A549 (cell line): ENCODE results near the gene HOXB9. TPM values are rescaled to one million over a fixed set of nuclear protein-coding genes. Genes with fewer than 3 reads are reported as not detected.
A peak's percentile ranks its signal among the peaks of the same experiment; 100 is the strongest.

Experiments used
- ATAC-seq, 2 experiments: fragments of 200-7000 bp in 1 of 2; fragments of >200 bp in 1 of 2; cut with Nextera tagmentation in 1 of 2; cut with Tn5 transposase in 1 of 2; 3 replicates each; pipeline versions ENCODE4 v1.8.0 to v1.9.1; 2018 to 2020; ENCODE audit warnings: mild to moderate bottlenecking in 1 of 2, moderate library complexity in 1 of 2
- CTCF ChIA-PET: fragments of 300-600 bp; sonication (Branson Sonifier 250); formaldehyde crosslinking; extraction: SDS; loops from one replicate; lab custom pipeline; 2021; ENCODE audit warnings: antibody characterized with exemption, inconsistent platforms; lab: Yijun Ruan, JAX
- POLR2A ChIA-PET: fragments of 350-600 bp; formaldehyde crosslinking; extraction: SDS; loops from one replicate; lab custom pipeline; 2021; ENCODE audit warnings: antibody characterized with exemption, inconsistent platforms; lab: Yijun Ruan, JAX
- DNase-seq, 2 experiments: peaks; one replicate each; pipeline versions ENCODE4 v3.0.0 to v3.0.0-alpha.2; 2011 to 2016; ENCODE audit warnings: low read depth in 1 of 2, low spot score in 1 of 2
- FAIRE-seq: peaks from 2 replicates; lab custom pipeline; 2011; peaks lifted over from hg19 to GRCh38; lab: Jason Lieb, UNC
- H3K27ac ChIP-seq, 2 experiments: fragments of >200 bp; sonication (Bioruptor Twin); formaldehyde crosslinking; 3 replicates each; pipeline ENCODE4 v1.5.1; 2016 to 2017
- H3K4me1 ChIP-seq: fragments of >200 bp; sonication (Bioruptor Twin); formaldehyde crosslinking; 3 replicates; pipeline ENCODE4 v1.6.1; 2016
- H3K4me2 ChIP-seq: fragments of >200 bp; sonication (Bioruptor Twin); formaldehyde crosslinking; 3 replicates; pipeline ENCODE4 v1.6.1; 2016
- H3K4me3 ChIP-seq: fragments of >200 bp; sonication (Bioruptor Twin); formaldehyde crosslinking; 3 replicates; pipeline ENCODE4 v1.5.1; 2016
- H3K9me3 ChIP-seq: fragments of >200 bp; sonication (Bioruptor Twin); formaldehyde crosslinking; 3 replicates; pipeline ENCODE4 v1.6.1; 2016
- BHLHE40 ChIP-seq: IDR thresholded peaks from 2 replicates; pipeline ENCODE4 v1.6.1; 2012; ENCODE audit warnings: low read depth, low read length, inconsistent platforms
- CEBPB ChIP-seq, 2 experiments: fragments of >200 bp in 1 of 2; sonication (Bioruptor Twin) in 1 of 2; formaldehyde crosslinking in 1 of 2; IDR thresholded peaks; 2 replicates each; pipeline ENCODE4 v1.6.1; 2012 to 2016
- CTCF ChIP-seq: fragments of >200 bp; sonication (Bioruptor Twin); formaldehyde crosslinking; IDR thresholded peaks from 3 replicates; pipeline ENCODE4 v1.5.1; 2016
- EHF ChIP-seq: fragments of 250-450 bp; sonication (Bioruptor Pico); IDR thresholded peaks from 2 replicates; pipeline ENCODE4 v1.5.0; 2020; ENCODE audit warnings: mild to moderate bottlenecking
- EP300 ChIP-seq, 2 experiments: fragments of >200 bp; sonication (Bioruptor Twin); formaldehyde crosslinking; IDR thresholded peaks; 2 replicates in 1 of 2; 3 replicates in 1 of 2; pipeline ENCODE4 v1.6.1; 2016 to 2017
- ESRRA ChIP-seq: fragments of 150-350 bp; IDR thresholded peaks from 2 replicates; pipeline ENCODE4 v1.6.1; 2014; ENCODE audit warnings: mild to moderate bottlenecking, low read length, borderline replicate concordance
- GATA3 ChIP-seq: IDR thresholded peaks from 2 replicates; pipeline ENCODE4 v1.6.1; 2012; ENCODE audit warnings: borderline replicate concordance
- HOXB5 ChIP-seq: fragments of 250-450 bp; sonication (Bioruptor Pico); IDR thresholded peaks from 2 replicates; pipeline ENCODE4 v1.5.0; 2020; ENCODE audit warnings: mild to moderate bottlenecking, moderate library complexity
- PBX3 ChIP-seq: IDR thresholded peaks from 2 replicates; pipeline ENCODE4 v1.6.1; 2012
- PHF8 ChIP-seq: fragments of 200-600 bp; sonication (generic); IDR thresholded peaks from 2 replicates; pipeline ENCODE4 v1.6.1; 2016; ENCODE audit warnings: low read depth, mild to moderate bottlenecking, antibody characterized with exemption, moderate library complexity, borderline replicate concordance
- RAD21 ChIP-seq, 2 experiments: fragments of >200 bp in 1 of 2; sonication (Bioruptor Twin) in 1 of 2; formaldehyde crosslinking in 1 of 2; IDR thresholded peaks in 1 of 2; conservative IDR thresholded peaks in 1 of 2; 2 replicates in 1 of 2; 3 replicates in 1 of 2; pipeline ENCODE4 v1.6.1; 2012 to 2018; ENCODE audit warnings: inconsistent platforms in 1 of 2
- SMC3 ChIP-seq: fragments of >200 bp; sonication (Bioruptor Twin); formaldehyde crosslinking; IDR thresholded peaks from 3 replicates; pipeline ENCODE4 v1.6.1; 2018; ENCODE audit warnings: inconsistent platforms
- TP53 ChIP-seq: fragments of 250-450 bp; sonication (Bioruptor Pico); IDR thresholded peaks from 2 replicates; pipeline ENCODE4 v1.5.0; 2021; ENCODE audit warnings: mild to moderate bottlenecking, moderate library complexity
- ZNF302 ChIP-seq: fragments of 250-450 bp; sonication (Bioruptor Pico); IDR thresholded peaks from 2 replicates; pipeline ENCODE4 v1.9.0; 2021; ENCODE audit warnings: inconsistent platforms, mild to moderate bottlenecking, moderate library complexity
- WGBS: methylation state at CpG from one replicate; pipeline ENCODE4 v1.1.6; 2017; ENCODE audit errors: missing lambda C conversion rate; 5-methylcytosine and 5-hydroxymethylcytosine counted together
- polyA plus RNA-seq, 4 experiments: library from polyadenylated mRNA; depleted of rRNA in 3 of 4; stranded (reverse); fragments of >200 nt; fragmentation: RNase III in 1 of 4; extraction: RNeasy Plus Mini Kit Qiagen cat#74134 plus additional on column Dnase treatment in 1 of 4; gene quantifications; 2 replicates in 3 of 4; 3 replicates in 1 of 4; pipeline ENCODE4 v1.2.3, GENCODE V29; 2011 to 2017
- TF ChIP-seq, protein P1 (sequence below): fragments of 250-450 bp; sonication (Bioruptor Pico); IDR thresholded peaks from 2 replicates; pipeline ENCODE4 v1.5.0; 2020; ENCODE audit warnings: low read depth, mild to moderate bottlenecking, moderate library complexity
- TF ChIP-seq, protein P2 (sequence below): IDR thresholded peaks from 2 replicates; pipeline ENCODE4 v1.6.1; 2012
- TF ChIP-seq, protein P3 (sequence below): fragments of >200 bp; sonication (Bioruptor Twin); formaldehyde crosslinking; IDR thresholded peaks from 3 replicates; pipeline ENCODE4 v1.6.1; 2016

Gene HOXB9
- polyA plus RNA-seq, 2 of the 4 experiments (the other 2 are of a cell fraction): 5.6 to 24.6 TPM

DNA sequence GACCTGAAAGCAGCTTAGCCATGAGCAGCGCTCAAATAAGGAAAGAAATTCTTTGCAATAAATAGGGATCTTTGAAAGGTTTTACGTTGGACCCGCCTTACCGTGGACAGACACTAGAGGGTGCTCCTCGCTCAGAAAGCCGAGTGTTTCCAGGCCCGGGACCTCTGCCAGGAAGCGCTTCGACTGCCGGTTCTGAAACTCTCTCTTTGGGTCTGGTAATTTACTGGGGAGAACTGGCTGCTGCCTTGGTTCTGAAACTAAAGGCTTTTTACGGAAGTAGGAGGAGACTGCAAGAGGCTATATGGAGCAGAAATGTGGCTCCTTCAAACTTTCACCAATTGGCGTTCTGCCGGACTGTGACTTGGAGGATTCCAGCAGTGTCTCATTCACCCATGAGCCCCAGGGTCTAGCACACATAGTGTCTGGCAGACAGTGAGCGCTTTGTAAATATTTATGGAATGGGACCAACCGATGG lies 45.6 kb upstream of the HOXB9 start:
- POLR2A ChIA-PET: interaction anchor here (0.6 to 1.2 kb wide), 3 partner anchors 8 to 294 kb away, joined by 3 to 7 read pairs (median 4); no protein-coding TSS in a partner anchor
- Histone ChIP-seq H3K4me3 (peak overlapping the region; percentile 10; the same call in 2 of the 3 replicates), H3K4me1 (peaks cover 3% of the 10 kb centered on the region; the same call in 1 of the 3 replicates), H3K27ac (peak overlapping the region; percentile 29 to 69)
- FAIRE-seq: peak; percentile 72
- peak; percentile 72 to 79 for DNase-seq
- TF ChIP-seq SMC3: peak; percentile 82
- TF ChIP-seq, protein P1, sequence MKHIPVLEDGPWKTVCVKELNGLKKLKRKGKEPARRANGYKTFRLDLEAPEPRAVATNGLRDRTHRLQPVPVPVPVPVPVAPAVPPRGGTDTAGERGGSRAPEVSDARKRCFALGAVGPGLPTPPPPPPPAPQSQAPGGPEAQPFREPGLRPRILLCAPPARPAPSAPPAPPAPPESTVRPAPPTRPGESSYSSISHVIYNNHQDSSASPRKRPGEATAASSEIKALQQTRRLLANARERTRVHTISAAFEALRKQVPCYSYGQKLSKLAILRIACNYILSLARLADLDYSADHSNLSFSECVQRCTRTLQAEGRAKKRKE (CRISPR knock-in tag): no peak
- no peak for TF ChIP-seq HOXB5 (CRISPR knock-in tag)
- TF ChIP-seq RAD21 (conservative IDR thresholded peaks at IDR 0.05 in 1 of 2, IDR thresholded peaks at IDR 0.05 in 1 of 2): peak; percentile 90 to 93
- TF ChIP-seq PBX3: no peak
- TF ChIP-seq PHF8: no peak
- no peak for TF ChIP-seq ESRRA
- TF ChIP-seq, protein P2, sequence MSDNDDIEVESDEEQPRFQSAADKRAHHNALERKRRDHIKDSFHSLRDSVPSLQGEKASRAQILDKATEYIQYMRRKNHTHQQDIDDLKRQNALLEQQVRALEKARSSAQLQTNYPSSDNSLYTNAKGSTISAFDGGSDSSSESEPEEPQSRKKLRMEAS: no peak
- peak; percentile 91 for TF ChIP-seq CTCF
- TF ChIP-seq, protein P3, sequence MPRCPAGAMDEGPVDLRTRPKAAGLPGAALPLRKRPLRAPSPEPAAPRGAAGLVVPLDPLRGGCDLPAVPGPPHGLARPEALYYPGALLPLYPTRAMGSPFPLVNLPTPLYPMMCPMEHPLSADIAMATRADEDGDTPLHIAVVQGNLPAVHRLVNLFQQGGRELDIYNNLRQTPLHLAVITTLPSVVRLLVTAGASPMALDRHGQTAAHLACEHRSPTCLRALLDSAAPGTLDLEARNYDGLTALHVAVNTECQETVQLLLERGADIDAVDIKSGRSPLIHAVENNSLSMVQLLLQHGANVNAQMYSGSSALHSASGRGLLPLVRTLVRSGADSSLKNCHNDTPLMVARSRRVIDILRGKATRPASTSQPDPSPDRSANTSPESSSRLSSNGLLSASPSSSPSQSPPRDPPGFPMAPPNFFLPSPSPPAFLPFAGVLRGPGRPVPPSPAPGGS: no peak
- TF ChIP-seq TP53: no peak
- TF ChIP-seq EHF (CRISPR knock-in tag): no peak
- no peak for TF ChIP-seq EP300 (IDR thresholded peaks at IDR 0.05)
- TF ChIP-seq, all 56 proteins: peak for 3
- ATAC-seq: peak; percentile 81 to 86
- Histone ChIP-seq H3K4me2 (peak overlapping the region; percentile 61), H3K9me3 (no peaks in the 10 kb centered on the region)
- CTCF ChIA-PET: interaction anchor here (0.6 to 22.8 kb wide), 77 partner anchors 10 to 885 kb away, joined by 3 to 565 read pairs (median 6); partner anchors contain the start of genes HOXB13 and PRAC2
- 13% methylated on average over 15 of the region's 15 CpGs for WGBS

DNA sequence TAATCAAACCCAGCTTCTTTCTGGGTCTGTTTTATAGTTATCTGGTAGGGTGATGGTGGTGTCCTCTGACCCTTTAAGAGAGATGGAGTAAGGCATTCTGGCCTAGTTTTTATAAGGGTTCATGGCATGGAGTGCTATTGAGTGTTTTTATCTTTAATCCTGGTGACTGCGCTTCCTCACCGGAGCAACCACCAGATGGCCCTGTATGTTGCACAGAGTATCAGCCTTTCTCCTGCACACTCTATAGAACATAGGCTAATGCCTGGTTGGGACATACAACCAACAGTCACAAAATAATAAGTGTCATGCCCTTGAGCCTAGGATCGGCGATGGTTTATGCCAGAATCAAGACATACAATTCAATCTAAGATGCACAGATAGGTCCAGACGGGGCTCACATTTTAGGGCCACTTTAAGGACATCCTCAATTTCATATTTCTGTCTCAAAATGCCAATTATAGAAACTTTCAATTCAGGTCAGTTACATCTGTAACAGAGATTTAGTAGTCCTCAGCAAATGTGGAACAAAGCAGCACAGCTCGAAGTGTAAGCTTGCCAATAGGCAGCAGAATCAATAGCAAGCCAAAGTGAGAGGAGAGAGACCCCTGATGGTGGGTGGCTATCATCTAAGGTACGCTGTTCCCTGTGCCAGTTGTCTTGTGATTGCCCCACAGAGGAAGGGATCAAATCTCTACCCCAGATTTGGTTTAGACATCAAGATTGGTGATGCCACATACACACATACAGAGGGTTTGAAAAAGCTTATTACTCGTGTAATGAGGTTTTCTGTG lies 37.2 kb upstream of the HOXB9 start:
- POLR2A ChIA-PET: interaction anchor here (0.6 kb wide), 2 partner anchors 8 to 27 kb away, joined by 3 to 12 read pairs; no protein-coding TSS in a partner anchor
- Histone ChIP-seq H3K9me3 (no peaks in the 10 kb centered on the region), H3K4me1 (no peaks in the 10 kb centered on the region), H3K27ac (no peak overlapping the region), H3K4me2 (no peak overlapping the region), H3K4me3 (no peak overlapping the region)
- no peak for FAIRE-seq
- WGBS: 91% methylated on average over 8 of the region's 8 CpGs
- CTCF ChIA-PET: interaction anchor here (0.5 to 7.3 kb wide), 17 partner anchors 8 to 288 kb away, joined by 3 to 46 read pairs (median 5); no protein-coding TSS in a partner anchor
- ATAC-seq: peak; percentile 73 to 83
- DNase-seq: no peak
- TF ChIP-seq GATA3 (no peak), CEBPB (IDR thresholded peaks at IDR 0.05) (no peak), BHLHE40 (no peak), RAD21 (conservative IDR thresholded peaks at IDR 0.05 in 1 of 2, IDR thresholded peaks at IDR 0.05 in 1 of 2) (0 out of 5 replicates have a peak, but pooled peaks of 1 of the 2 experiments have one; percentile 11), ZNF302 (CRISPR knock-in tag) (no peak)
